Caco-2 (cell line): ENCODE data around the gene UGT1A6. TPM values are rescaled to one million over a fixed set of nuclear protein-coding genes. Genes with fewer than 3 reads are reported as not detected.

Source experiments
- BruUV-seq: library from RNA; stranded (reverse); fragments of 400-500 nt; replicated peaks from 2 replicates; lab custom pipeline; 2021; lab: Mats Ljungman, UMichigan
- CTCF ChIA-PET: fragments of 300-600 bp; sonication (Branson Sonifier 250); formaldehyde crosslinking; loops from one replicate; lab custom pipeline; 2022; ENCODE audit warnings: antibody characterized with exemption; lab: Charles Lee
- POLR2A ChIA-PET: fragments of 300-600 bp; sonication (Branson Sonifier 250); formaldehyde crosslinking; loops from one replicate; lab custom pipeline; 2022; ENCODE audit warnings: antibody characterized with exemption; lab: Charles Lee
- DNase-seq, 2 experiments: peaks; one replicate each; pipeline versions ENCODE4 v3.0.0 to v3.0.0-alpha.2; 2020 to 2022
- H3K27me3 ChIP-seq: replicated peaks from 2 replicates; pipeline ENCODE4 v1.6.0; 2011; ENCODE audit warnings: low read length; ENCODE audit not compliant: control insufficient read depth, insufficient read depth
- H3K36me3 ChIP-seq: 2 replicates; pipeline ENCODE4 v1.5.1; 2011; ENCODE audit warnings: low read length; ENCODE audit not compliant: control insufficient read depth, insufficient read depth
- H3K4me1 ChIP-seq: fragments of 250-450 bp; sonication (Bioruptor Pico); 2 replicates; pipeline ENCODE4 v1.5.1; 2020; ENCODE audit warnings: mild to moderate bottlenecking
- H3K4me3 ChIP-seq: 2 replicates; pipeline ENCODE4 v1.5.1; 2011; ENCODE audit warnings: low read depth, mild to moderate bottlenecking, control low read depth, low read length
- H3K9me3 ChIP-seq: fragments of 250-450 bp; sonication (Bioruptor Pico); 2 replicates; pipeline ENCODE4 v1.5.1; 2020; ENCODE audit warnings: mild to moderate bottlenecking, moderate library complexity
- H3K27ac Mint-ChIP-seq: one replicate; pipeline ENCODE4 v1.8.0; 2022; ENCODE audit warnings: mixed read lengths; ENCODE audit not compliant: unreplicated experiment
- H3K27me3 Mint-ChIP-seq: one replicate; pipeline ENCODE4 v1.8.0; 2022; ENCODE audit warnings: mixed read lengths; ENCODE audit not compliant: insufficient read depth, unreplicated experiment
- H3K36me3 Mint-ChIP-seq: one replicate; pipeline ENCODE4 v1.8.0; 2022; ENCODE audit warnings: mild to moderate bottlenecking, mixed read lengths; ENCODE audit not compliant: insufficient read depth, unreplicated experiment
- H3K4me1 Mint-ChIP-seq: one replicate; pipeline ENCODE4 v1.8.0; 2022; ENCODE audit warnings: low read depth, mixed read lengths; ENCODE audit not compliant: unreplicated experiment
- H3K4me3 Mint-ChIP-seq: one replicate; pipeline ENCODE4 v1.8.0; 2022; ENCODE audit warnings: mild to moderate bottlenecking, moderate library complexity, mixed read lengths; ENCODE audit not compliant: unreplicated experiment
- H3K9me3 Mint-ChIP-seq: one replicate; pipeline ENCODE4 v1.8.0; 2022; ENCODE audit warnings: mixed read lengths; ENCODE audit not compliant: unreplicated experiment
- CTCF ChIP-seq, 2 experiments: fragments of 200-600 bp in 1 of 2; IDR thresholded peaks; 1 replicate in 1 of 2; 2 replicates in 1 of 2; pipeline versions ENCODE4 v1.5.1 to v1.8.0; 2011 to 2022; ENCODE audit warnings: antibody characterized with exemption in 1 of 2, control low read depth in 1 of 2, inconsistent platforms in 1 of 2, low read depth in 1 of 2, low read length in 1 of 2, mild to moderate bottlenecking in 1 of 2, moderate library complexity in 1 of 2; ENCODE audit not compliant: insufficient read depth in 1 of 2, severe bottlenecking in 1 of 2, unreplicated experiment in 1 of 2
- intact Hi-C: fragments of 100-400 bp; cut with micrococcal nuclease; formaldehyde crosslinking; loops from one replicate; pipeline ENCODE4 v1.10.0; 2022; ENCODE audit not compliant: unreplicated experiment
- total RNA-seq: library from RNA; stranded (reverse); gene quantifications from 2 replicates; pipeline ENCODE4 v1.2.3, GENCODE V29; 2022

Gene UGT1A6
- total RNA-seq, 1 experiment from 2014 or later, result 33.9 TPM

GRCh38 chr2:233789554-233789953 is 96.9 kb downstream of the UGT1A6 start:
- Histone ChIP-seq H3K27me3 (no peaks in the 10 kb centered on the region), H3K9me3 (no peaks in the 10 kb centered on the region), H3K4me1 (no peaks in the 10 kb centered on the region), H3K4me3 (no peak overlapping the region), H3K36me3 (no peaks in the 10 kb centered on the region)
- TF ChIP-seq CTCF (IDR thresholded peaks at IDR 0.05; ENCODE audit: insufficient read depth in 1 of 2, low read depth in 1 of 2, low read length in 1 of 2, severe bottlenecking in 1 of 2, unreplicated experiment in 1 of 2), result no peak
- BruUV-seq, result no TSS peak
- intact Hi-C loops, result no loop called here
- Mint-ChIP-seq H3K27me3 (no peaks in the 10 kb centered on the region), H3K4me1 (no peaks in the 10 kb centered on the region), H3K27ac (no peak overlapping the region), H3K9me3 (no peaks in the 10 kb centered on the region), H3K36me3 (no peaks in the 10 kb centered on the region), H3K4me3 (no peak overlapping the region)
- POLR2A ChIA-PET, result no interaction called here
- DNase-seq, result no peak
- CTCF ChIA-PET, result no interaction called here

DNA sequence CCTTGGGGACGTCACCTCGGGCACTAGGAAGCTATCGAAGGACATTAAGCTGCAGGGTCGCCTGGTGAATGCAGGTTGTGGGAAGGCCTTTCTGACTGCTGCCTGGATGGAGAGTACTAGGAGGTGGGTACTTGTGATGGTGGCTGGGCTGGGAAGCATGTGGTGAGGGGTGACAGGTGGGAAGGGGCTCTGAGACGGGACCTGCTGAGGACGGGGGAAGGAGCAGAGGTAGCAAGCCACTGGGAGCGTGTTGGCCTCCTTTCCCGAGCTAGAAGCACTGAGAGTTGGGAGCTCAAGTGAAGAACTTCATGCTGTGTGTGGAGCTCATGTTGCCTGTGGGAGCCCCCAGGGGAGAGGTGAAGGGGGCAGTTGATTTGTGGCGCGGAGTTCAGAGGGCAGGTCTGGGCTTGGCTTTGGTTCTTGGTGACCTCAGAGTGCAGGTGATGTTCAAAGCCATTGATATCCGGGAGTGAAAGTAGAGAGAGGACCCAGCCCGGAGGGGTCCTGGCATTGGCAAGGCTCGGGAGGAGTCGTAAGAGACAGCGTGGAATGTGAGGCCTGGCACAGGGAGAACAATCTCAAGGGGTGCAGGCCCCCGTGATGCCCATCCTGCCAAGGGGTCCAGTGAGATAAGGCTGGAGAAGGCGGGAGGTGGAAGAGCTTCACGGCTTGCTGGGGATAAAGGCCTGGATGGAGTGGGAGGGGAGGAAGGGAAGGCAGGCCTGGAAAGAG is 98.6 kb downstream of the UGT1A6 start:
- Histone ChIP-seq H3K36me3 (no peaks in the 10 kb centered on the region), H3K9me3 (no peaks in the 10 kb centered on the region), H3K4me1 (no peaks in the 10 kb centered on the region), H3K4me3 (no peak overlapping the region), H3K27me3 (no peaks in the 10 kb centered on the region)
- Mint-ChIP-seq H3K4me1 (no peaks in the 10 kb centered on the region), H3K27me3 (no peaks in the 10 kb centered on the region), H3K9me3 (no peaks in the 10 kb centered on the region), H3K36me3 (no peaks in the 10 kb centered on the region), H3K27ac (no peak overlapping the region), H3K4me3 (no peak overlapping the region)
- no TSS peak for BruUV-seq
- ChIA-PET CTCF (no interaction called here), POLR2A (no interaction called here)
- intact Hi-C loops, result no loop called here
- TF ChIP-seq CTCF (IDR thresholded peaks at IDR 0.05; ENCODE audit: insufficient read depth in 1 of 2, low read depth in 1 of 2, low read length in 1 of 2, severe bottlenecking in 1 of 2, unreplicated experiment in 1 of 2), result no peak
- no peak for DNase-seq

GRCh38 chr2:233791883-233792329 is 99.2 kb downstream of the UGT1A6 start:
- no peaks in the 10 kb centered on the region for H3K36me3 ChIP-seq
- Mint-ChIP-seq H3K4me1 (no peaks in the 10 kb centered on the region), H3K4me3 (no peak overlapping the region), H3K27me3 (no peaks in the 10 kb centered on the region), H3K36me3 (no peaks in the 10 kb centered on the region), H3K9me3 (no peaks in the 10 kb centered on the region), H3K27ac (no peak overlapping the region)
- ChIA-PET POLR2A (no interaction called here), CTCF (interaction anchor here (0.7 kb wide), 1 partner anchor 137 kb away, joined by 3 read pairs; no protein-coding TSS in a partner anchor)
- no peak overlapping the region for H3K4me3 ChIP-seq
- no TSS peak for BruUV-seq
- H3K27me3 ChIP-seq, result no peaks in the 10 kb centered on the region
- DNase-seq, result no peak
- no peaks in the 10 kb centered on the region for H3K9me3 ChIP-seq
- intact Hi-C loops, result no loop called here
- H3K4me1 ChIP-seq, result no peaks in the 10 kb centered on the region
- TF ChIP-seq CTCF (IDR thresholded peaks at IDR 0.05; ENCODE audit: insufficient read depth in 1 of 2, low read depth in 1 of 2, low read length in 1 of 2, severe bottlenecking in 1 of 2, unreplicated experiment in 1 of 2), result no peak
